Neural cell (in vitro differentiated cells): ENCODE measurements around the gene CDK5R1.

Experiments
- EP300 ChIP-seq: fragments of 450-650 bp; conservative IDR thresholded peaks from 2 replicates; pipeline ENCODE4 v1.6.1; 2014; ENCODE audit warnings: antibody characterized with exemption, mild to moderate bottlenecking, moderate library complexity; ENCODE audit not compliant: poor library complexity, severe bottlenecking
- EZH2 ChIP-seq: fragments of 200-600, 300-800 bp; shearing (Covaris generic), sonication (generic); IDR thresholded peaks from 2 replicates; pipeline ENCODE4 v1.6.1; 2014; ENCODE audit warnings: antibody characterized with exemption, low read length, borderline replicate concordance, mild to moderate bottlenecking; ENCODE audit not compliant: insufficient read depth, poor library complexity, severe bottlenecking
- MXI1 ChIP-seq: fragments of 450-650 bp; conservative IDR thresholded peaks from 2 replicates; pipeline ENCODE4 v1.6.1; 2014; ENCODE audit warnings: antibody characterized with exemption, mild to moderate bottlenecking; ENCODE audit not compliant: poor library complexity, severe bottlenecking
- POLR2AphosphoS5 ChIP-seq: IDR thresholded peaks from 2 replicates; pipeline ENCODE4 v1.6.1; 2012
- RAD21 ChIP-seq: fragments of 450-650 bp; conservative IDR thresholded peaks from 2 replicates; pipeline ENCODE4 v1.6.1; 2014; ENCODE audit warnings: antibody characterized with exemption, mild to moderate bottlenecking, moderate library complexity
- REST ChIP-seq: IDR thresholded peaks from 2 replicates; pipeline ENCODE4 v1.6.1; 2012; ENCODE audit warnings: borderline replicate concordance
- TF ChIP-seq, protein P1 (sequence below): fragments of 450-650 bp; IDR thresholded peaks from 2 replicates; pipeline ENCODE4 v1.5.1; 2014; ENCODE audit warnings: antibody characterized with exemption, mild to moderate bottlenecking, moderate library complexity; ENCODE audit not compliant: poor library complexity, severe bottlenecking

- TF ChIP-seq, protein P1, sequence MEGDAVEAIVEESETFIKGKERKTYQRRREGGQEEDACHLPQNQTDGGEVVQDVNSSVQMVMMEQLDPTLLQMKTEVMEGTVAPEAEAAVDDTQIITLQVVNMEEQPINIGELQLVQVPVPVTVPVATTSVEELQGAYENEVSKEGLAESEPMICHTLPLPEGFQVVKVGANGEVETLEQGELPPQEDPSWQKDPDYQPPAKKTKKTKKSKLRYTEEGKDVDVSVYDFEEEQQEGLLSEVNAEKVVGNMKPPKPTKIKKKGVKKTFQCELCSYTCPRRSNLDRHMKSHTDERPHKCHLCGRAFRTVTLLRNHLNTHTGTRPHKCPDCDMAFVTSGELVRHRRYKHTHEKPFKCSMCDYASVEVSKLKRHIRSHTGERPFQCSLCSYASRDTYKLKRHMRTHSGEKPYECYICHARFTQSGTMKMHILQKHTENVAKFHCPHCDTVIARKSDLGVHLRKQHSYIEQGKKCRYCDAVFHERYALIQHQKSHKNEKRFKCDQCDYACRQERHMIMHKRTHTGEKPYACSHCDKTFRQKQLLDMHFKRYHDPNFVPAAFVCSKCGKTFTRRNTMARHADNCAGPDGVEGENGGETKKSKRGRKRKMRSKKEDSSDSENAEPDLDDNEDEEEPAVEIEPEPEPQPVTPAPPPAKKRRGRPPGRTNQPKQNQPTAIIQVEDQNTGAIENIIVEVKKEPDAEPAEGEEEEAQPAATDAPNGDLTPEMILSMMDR: peak; percentile 64
- TF ChIP-seq POLR2AphosphoS5 (no peak), EP300 (no peak), MXI1 (no peak), REST (no peak), RAD21 (peak; percentile 44), EZH2 (no peak)
Measured at GRCh38 chr17:32461853-32462617, 24.8 kb upstream of the CDK5R1 start.
